Hepatocyte (in vitro differentiated cells): ENCODE measurements around the gene RIOK3.

ENCODE experiments used
- EZH2 ChIP-seq: fragments of 200-600 bp; sonication (generic); IDR thresholded peaks from 2 replicates; pipeline ENCODE4 v1.6.1; 2016; ENCODE audit warnings: antibody characterized with exemption, mild to moderate bottlenecking, borderline replicate concordance
- EZH2phosphoT487 ChIP-seq: fragments of 200-600 bp; sonication (generic); IDR thresholded peaks from one replicate; pipeline ENCODE4 v1.6.1; 2018; ENCODE audit warnings: antibody characterized with exemption, mild to moderate bottlenecking, low read depth, moderate library complexity; ENCODE audit not compliant: unreplicated experiment, severe bottlenecking
- TF ChIP-seq, protein P1 (sequence below): fragments of 200-600 bp; sonication (generic); IDR thresholded peaks from 2 replicates; pipeline ENCODE4 v1.5.1; 2016; ENCODE audit warnings: antibody characterized with exemption, mild to moderate bottlenecking; ENCODE audit not compliant: poor library complexity

DNA sequence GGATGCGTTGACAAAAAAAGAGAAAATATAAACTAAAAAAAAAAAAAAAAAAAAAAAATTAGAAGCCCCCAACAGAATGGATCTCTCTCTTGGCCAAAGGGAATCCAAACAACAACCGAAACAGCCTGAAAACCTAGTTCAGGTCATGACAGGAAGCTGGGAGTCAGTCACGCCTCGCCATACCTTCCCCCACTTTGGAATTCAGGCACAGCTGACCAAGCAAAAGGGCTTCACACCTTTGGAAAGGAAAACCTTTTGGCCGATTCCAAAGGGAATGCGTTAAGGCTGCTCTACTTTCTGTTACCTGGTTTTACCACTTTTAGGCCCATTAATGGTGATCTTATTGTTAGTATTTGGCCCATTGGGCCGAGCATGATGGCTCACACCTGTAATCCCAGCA lies 32.3 kb downstream of the RIOK3 start:
- TF ChIP-seq, protein P1, sequence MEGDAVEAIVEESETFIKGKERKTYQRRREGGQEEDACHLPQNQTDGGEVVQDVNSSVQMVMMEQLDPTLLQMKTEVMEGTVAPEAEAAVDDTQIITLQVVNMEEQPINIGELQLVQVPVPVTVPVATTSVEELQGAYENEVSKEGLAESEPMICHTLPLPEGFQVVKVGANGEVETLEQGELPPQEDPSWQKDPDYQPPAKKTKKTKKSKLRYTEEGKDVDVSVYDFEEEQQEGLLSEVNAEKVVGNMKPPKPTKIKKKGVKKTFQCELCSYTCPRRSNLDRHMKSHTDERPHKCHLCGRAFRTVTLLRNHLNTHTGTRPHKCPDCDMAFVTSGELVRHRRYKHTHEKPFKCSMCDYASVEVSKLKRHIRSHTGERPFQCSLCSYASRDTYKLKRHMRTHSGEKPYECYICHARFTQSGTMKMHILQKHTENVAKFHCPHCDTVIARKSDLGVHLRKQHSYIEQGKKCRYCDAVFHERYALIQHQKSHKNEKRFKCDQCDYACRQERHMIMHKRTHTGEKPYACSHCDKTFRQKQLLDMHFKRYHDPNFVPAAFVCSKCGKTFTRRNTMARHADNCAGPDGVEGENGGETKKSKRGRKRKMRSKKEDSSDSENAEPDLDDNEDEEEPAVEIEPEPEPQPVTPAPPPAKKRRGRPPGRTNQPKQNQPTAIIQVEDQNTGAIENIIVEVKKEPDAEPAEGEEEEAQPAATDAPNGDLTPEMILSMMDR = no peak
- no peak for TF ChIP-seq EZH2
- no peak for TF ChIP-seq EZH2phosphoT487
